Measurements from ENCODE around the gene TACR1. TPM values are rescaled to one million over a fixed set of nuclear protein-coding genes. Genes with fewer than 3 reads are reported as not detected.

TACR1 gene
- total RNA-seq, 1 experiment from 2014 or later, result not detected

DNA sequence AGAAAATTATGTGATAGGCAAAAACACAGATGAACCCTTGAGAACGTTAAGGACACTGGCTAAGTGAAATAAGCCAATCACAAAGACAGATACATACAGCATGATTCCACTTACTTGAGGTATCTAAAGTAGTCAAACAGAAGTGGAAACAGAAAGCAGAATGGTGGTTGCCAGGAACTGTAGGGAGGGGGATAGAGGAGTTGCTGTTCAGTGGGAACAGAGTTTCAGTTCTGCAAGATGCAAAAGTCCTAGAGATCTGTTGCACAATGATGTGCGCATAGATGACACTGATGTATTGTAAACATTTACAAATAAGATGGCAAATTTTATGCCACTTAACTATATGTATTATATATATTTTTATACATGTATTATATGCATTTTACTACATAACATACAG lies 181.2 kb downstream of the TACR1 start:
- no peaks in the 10 kb centered on the region for H3K4me1 ChIP-seq (ENCODE audit: control insufficient read depth in 1 of 2, insufficient read depth in 2 of 2, low read length in 2 of 2)
- no peaks in the 10 kb centered on the region for H3K9me2 ChIP-seq (ENCODE audit: insufficient read depth)
- intact Hi-C loops (cut with micrococcal nuclease), result no loop called here
- no TSS peak for BruUV-seq (replicated peaks)
- H2AFZ ChIP-seq (ENCODE audit: low read depth, low read length, poor library complexity, severe bottlenecking), result no peak overlapping the region
- no peak overlapping the region for H3K27ac ChIP-seq (ENCODE audit: low read depth, low read length)
- DNase-seq (ENCODE audit: low read depth, low spot score) (no peak), ATAC-seq (no peak)
- no peaks in the 10 kb centered on the region for H4K20me1 ChIP-seq (ENCODE audit: insufficient read depth)
- H3K4me3 ChIP-seq (replicated peaks in 1 of 2; ENCODE audit: low read depth in 1 of 2, low read length in 2 of 2), result no peak overlapping the region
- RAD21 ChIA-PET (ENCODE audit: low non-redundant PET in 1 of 2, low total read pairs in 2 of 2, uncharacterized antibody in 2 of 2, unreplicated experiment in 2 of 2), result no interaction called here
- no peaks in the 10 kb centered on the region for H3K9me3 ChIP-seq (ENCODE audit: control insufficient read depth in 1 of 2, insufficient read depth in 1 of 2, low read depth in 1 of 2, low read length in 2 of 2)
- H3K36me3 ChIP-seq (ENCODE audit: control insufficient read depth in 1 of 2, insufficient read depth in 2 of 2, low read length in 2 of 2), result no peaks in the 10 kb centered on the region
- no peak for TF ChIP-seq YY1 (IDR thresholded peaks at IDR 0.05; ENCODE audit: extremely low read depth, insufficient replicate concordance, low read depth, low read length)
- TF ChIP-seq, protein P1, sequence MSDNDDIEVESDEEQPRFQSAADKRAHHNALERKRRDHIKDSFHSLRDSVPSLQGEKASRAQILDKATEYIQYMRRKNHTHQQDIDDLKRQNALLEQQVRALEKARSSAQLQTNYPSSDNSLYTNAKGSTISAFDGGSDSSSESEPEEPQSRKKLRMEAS (IDR thresholded peaks at IDR 0.05), result no peak
- TF ChIP-seq ZFX (IDR thresholded peaks at IDR 0.05), result no peak
- TF ChIP-seq CEBPB (IDR thresholded peaks at IDR 0.05; ENCODE audit: low read depth), result no peak
- TF ChIP-seq, protein P2, sequence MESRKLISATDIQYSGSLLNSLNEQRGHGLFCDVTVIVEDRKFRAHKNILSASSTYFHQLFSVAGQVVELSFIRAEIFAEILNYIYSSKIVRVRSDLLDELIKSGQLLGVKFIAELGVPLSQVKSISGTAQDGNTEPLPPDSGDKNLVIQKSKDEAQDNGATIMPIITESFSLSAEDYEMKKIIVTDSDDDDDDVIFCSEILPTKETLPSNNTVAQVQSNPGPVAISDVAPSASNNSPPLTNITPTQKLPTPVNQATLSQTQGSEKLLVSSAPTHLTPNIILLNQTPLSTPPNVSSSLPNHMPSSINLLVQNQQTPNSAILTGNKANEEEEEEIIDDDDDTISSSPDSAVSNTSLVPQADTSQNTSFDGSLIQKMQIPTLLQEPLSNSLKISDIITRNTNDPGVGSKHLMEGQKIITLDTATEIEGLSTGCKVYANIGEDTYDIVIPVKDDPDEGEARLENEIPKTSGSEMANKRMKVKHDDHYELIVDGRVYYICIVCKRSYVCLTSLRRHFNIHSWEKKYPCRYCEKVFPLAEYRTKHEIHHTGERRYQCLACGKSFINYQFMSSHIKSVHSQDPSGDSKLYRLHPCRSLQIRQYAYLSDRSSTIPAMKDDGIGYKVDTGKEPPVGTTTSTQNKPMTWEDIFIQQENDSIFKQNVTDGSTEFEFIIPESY (IDR thresholded peaks at IDR 0.05; ENCODE audit: extremely low read depth, insufficient replicate concordance, low read length), result no peak
- no peak for TF ChIP-seq EZH2 (IDR thresholded peaks at IDR 0.05)
- no peak for TF ChIP-seq RAD21 (IDR thresholded peaks at IDR 0.05; ENCODE audit: low read depth)
- TF ChIP-seq SRF (IDR thresholded peaks at IDR 0.05; ENCODE audit: low read depth), result no peak
- TF ChIP-seq ZNF274 (IDR thresholded peaks at IDR 0.05; ENCODE audit: low read depth, low read length), result no peak
- TF ChIP-seq, protein P3, sequence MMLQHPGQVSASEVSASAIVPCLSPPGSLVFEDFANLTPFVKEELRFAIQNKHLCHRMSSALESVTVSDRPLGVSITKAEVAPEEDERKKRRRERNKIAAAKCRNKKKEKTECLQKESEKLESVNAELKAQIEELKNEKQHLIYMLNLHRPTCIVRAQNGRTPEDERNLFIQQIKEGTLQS (IDR thresholded peaks at IDR 0.05), result no peak
- TF ChIP-seq, protein P4, sequence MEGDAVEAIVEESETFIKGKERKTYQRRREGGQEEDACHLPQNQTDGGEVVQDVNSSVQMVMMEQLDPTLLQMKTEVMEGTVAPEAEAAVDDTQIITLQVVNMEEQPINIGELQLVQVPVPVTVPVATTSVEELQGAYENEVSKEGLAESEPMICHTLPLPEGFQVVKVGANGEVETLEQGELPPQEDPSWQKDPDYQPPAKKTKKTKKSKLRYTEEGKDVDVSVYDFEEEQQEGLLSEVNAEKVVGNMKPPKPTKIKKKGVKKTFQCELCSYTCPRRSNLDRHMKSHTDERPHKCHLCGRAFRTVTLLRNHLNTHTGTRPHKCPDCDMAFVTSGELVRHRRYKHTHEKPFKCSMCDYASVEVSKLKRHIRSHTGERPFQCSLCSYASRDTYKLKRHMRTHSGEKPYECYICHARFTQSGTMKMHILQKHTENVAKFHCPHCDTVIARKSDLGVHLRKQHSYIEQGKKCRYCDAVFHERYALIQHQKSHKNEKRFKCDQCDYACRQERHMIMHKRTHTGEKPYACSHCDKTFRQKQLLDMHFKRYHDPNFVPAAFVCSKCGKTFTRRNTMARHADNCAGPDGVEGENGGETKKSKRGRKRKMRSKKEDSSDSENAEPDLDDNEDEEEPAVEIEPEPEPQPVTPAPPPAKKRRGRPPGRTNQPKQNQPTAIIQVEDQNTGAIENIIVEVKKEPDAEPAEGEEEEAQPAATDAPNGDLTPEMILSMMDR (IDR thresholded peaks at IDR 0.05 in 2 of 3, conservative IDR thresholded peaks at IDR 0.05 in 1 of 3; ENCODE audit: borderline replicate concordance in 1 of 3, insufficient read depth in 1 of 3, low read depth in 2 of 3, low read length in 2 of 3), result no peak
- no peak for TF ChIP-seq TCF7L2 (IDR thresholded peaks at IDR 0.05; ENCODE audit: borderline replicate concordance, extremely low read depth, insufficient read depth, insufficient read length)
- TF ChIP-seq POLR2A (IDR thresholded peaks at IDR 0.05; ENCODE audit: borderline replicate concordance, extremely low read depth, insufficient read depth, insufficient read length), result no peak
- TF ChIP-seq EGR1 (IDR thresholded peaks at IDR 0.05; ENCODE audit: low read depth), result no peak
- no peak for TF ChIP-seq SP1 (IDR thresholded peaks at IDR 0.05; ENCODE audit: low read depth)
- POLR2A ChIA-PET, result no interaction called here
- H3K4me2 ChIP-seq (ENCODE audit: low read length), result no peak overlapping the region
- CTCF ChIA-PET, result no interaction called here
- no peak overlapping the region for H3K9ac ChIP-seq (ENCODE audit: low read length)
- no peaks in the 10 kb centered on the region for H3K79me2 ChIP-seq (ENCODE audit: insufficient read depth, low read length)
- no peaks in the 10 kb centered on the region for H3K27me3 ChIP-seq (ENCODE audit: insufficient read depth, low read length)

All from HCT116 (cell line).